Esophagus mucosa (tissue), 1 donor: Measurements from ENCODE around the gene BZW2. TPM values are rescaled to one million over a fixed set of nuclear protein-coding genes. Genes with fewer than 3 reads are reported as not detected.

Source experiments
- ATAC-seq: fragments of 200-7000 bp; cut with Tn5 transposase; one replicate; pipeline ENCODE4 v1.9.1; 2020
- total RNA-seq: library from RNA; stranded (reverse); gene quantifications from one replicate; pipeline ENCODE4 v1.2.4, GENCODE V29; 2023
- donor health status: DM: yes; HTN: yes; CAD: no.

The BZW2 gene
- total RNA-seq, 1 donor from 2014 or later = 58.9 TPM

- ATAC-seq = no peak
These were observed 108.9 kb downstream of the BZW2 start for GRCh38 chr7:16754856-16755317.

GRCh38 chr7:16755397-16755796 lies 109.4 kb downstream of the BZW2 start:
- ATAC-seq = no peak

Other genes with a start within 250 kb of the BZW2 start
- gene CRPPA, start 224.6 kb upstream of the BZW2 start, total RNA-seq = 0.80 TPM
- 1.9 TPM for gene SOSTDC1, start 180.4 kb upstream of the BZW2 start, total RNA-seq
- not detected for gene LRRC72, start 119.4 kb upstream of the BZW2 start, total RNA-seq
- gene ANKMY2, start 427 bp upstream of the BZW2 start, total RNA-seq = 7.3 TPM
- 12.7 TPM for gene TSPAN13, start 107.6 kb downstream of the BZW2 start, total RNA-seq
- gene AGR2, start 158.8 kb downstream of the BZW2 start, total RNA-seq = 7.5 TPM
- not detected for gene AGR3, start 235.8 kb downstream of the BZW2 start, total RNA-seq